Endothelial cell (in vitro differentiated cells): ENCODE data around the gene NNMT. TPM values are rescaled to one million over a fixed set of nuclear protein-coding genes. Genes with fewer than 3 reads are reported as not detected.

Experiments used
- DNase-seq: peaks from one replicate; pipeline ENCODE4 v3.0.0; 2021; ENCODE audit warnings: low spot score
- H3K27ac Mint-ChIP-seq: one replicate; pipeline ENCODE4 v1.8.0; 2021; ENCODE audit warnings: mixed read lengths, inconsistent platforms; ENCODE audit not compliant: unreplicated experiment
- H3K27me3 Mint-ChIP-seq: one replicate; pipeline ENCODE4 v1.8.0; 2021; ENCODE audit warnings: mild to moderate bottlenecking, moderate library complexity, mixed read lengths, inconsistent platforms; ENCODE audit not compliant: unreplicated experiment
- H3K36me3 Mint-ChIP-seq: one replicate; pipeline ENCODE4 v1.8.0; 2021; ENCODE audit warnings: mild to moderate bottlenecking, low read depth, mixed read lengths, inconsistent platforms; ENCODE audit not compliant: unreplicated experiment
- H3K4me1 Mint-ChIP-seq: one replicate; pipeline ENCODE4 v1.8.0; 2021; ENCODE audit warnings: mild to moderate bottlenecking, mixed read lengths, inconsistent platforms; ENCODE audit not compliant: unreplicated experiment
- H3K4me3 Mint-ChIP-seq: one replicate; pipeline ENCODE4 v1.8.0; 2021; ENCODE audit warnings: mild to moderate bottlenecking, mixed read lengths, inconsistent platforms; ENCODE audit not compliant: unreplicated experiment
- H3K9me3 Mint-ChIP-seq: one replicate; pipeline ENCODE4 v1.8.0; 2021; ENCODE audit warnings: mixed read lengths, inconsistent platforms; ENCODE audit not compliant: unreplicated experiment
- total RNA-seq: library from RNA; stranded (reverse); fragmentation: NEBNext Ultra II Directional; extraction: Animal tissue kit (Norgen Biotek cat#: 25700); gene quantifications from one replicate; pipeline ENCODE4 v1.2.1, GENCODE V29; 2021; ENCODE audit not compliant: unreplicated experiment
- TF ChIP-seq, protein P1 (sequence below): fragments of 200-600 bp; sonication (generic); IDR thresholded peaks from one replicate; pipeline ENCODE4 v1.5.0; 2021; ENCODE audit warnings: antibody characterized with exemption; ENCODE audit not compliant: unreplicated experiment

Gene NNMT
- total RNA-seq, 1 donor from 2014 or later = not detected

DNA sequence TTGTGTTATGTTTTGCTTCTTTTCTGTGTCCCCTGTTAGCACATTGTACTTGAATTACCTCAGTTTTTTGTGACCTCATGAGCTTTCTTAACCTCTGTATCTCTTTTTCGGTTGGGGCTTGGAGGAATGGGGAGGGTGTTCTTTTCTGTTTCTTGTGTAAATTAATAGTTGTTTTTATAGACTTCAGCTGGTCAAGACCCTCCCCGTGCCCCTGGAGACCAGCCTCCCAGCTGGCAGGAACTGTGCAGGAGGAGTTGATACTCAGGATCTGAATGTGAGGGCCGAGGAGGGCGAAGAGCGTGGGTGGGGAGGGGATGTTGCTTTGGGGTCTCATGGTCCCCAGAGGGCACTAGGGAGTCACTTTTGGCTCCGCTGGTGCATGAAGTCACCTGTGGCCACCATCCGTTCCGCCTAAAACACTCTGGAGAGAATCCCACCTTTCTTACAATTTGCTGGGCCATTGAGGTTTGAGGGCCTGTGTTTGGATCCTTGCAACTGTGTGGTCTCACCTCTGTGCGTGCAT lies 44.3 kb upstream of the NNMT start:
- Mint-ChIP-seq H3K4me3 (no peak overlapping the region), H3K9me3 (no peaks in the 10 kb centered on the region), H3K27me3 (peaks cover 1% of the 10 kb centered on the region), H3K4me1 (peaks cover 21% of the 10 kb centered on the region), H3K36me3 (no peaks in the 10 kb centered on the region), H3K27ac (no peak overlapping the region)
- no peak for DNase-seq
- TF ChIP-seq, protein P1, sequence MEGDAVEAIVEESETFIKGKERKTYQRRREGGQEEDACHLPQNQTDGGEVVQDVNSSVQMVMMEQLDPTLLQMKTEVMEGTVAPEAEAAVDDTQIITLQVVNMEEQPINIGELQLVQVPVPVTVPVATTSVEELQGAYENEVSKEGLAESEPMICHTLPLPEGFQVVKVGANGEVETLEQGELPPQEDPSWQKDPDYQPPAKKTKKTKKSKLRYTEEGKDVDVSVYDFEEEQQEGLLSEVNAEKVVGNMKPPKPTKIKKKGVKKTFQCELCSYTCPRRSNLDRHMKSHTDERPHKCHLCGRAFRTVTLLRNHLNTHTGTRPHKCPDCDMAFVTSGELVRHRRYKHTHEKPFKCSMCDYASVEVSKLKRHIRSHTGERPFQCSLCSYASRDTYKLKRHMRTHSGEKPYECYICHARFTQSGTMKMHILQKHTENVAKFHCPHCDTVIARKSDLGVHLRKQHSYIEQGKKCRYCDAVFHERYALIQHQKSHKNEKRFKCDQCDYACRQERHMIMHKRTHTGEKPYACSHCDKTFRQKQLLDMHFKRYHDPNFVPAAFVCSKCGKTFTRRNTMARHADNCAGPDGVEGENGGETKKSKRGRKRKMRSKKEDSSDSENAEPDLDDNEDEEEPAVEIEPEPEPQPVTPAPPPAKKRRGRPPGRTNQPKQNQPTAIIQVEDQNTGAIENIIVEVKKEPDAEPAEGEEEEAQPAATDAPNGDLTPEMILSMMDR = no peak

DNA sequence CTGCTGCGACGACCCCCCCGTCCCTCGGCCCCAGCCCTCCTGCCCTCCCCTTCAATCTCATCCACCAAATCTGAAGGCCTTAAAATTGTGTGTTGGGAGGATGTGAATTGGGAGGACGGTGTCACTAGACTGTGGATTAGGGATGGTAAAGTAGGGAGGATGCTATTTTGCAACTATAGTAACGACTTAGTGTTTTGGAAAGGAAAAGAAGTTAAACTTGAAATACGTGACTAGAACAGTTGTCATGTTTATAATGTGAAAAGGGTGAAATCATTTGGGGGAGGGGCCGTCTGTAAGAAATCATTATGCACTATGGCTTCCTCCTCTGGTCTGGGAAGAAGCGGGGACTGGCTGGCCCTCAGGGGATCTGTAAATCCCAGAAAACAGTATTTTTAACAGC lies 43.4 kb upstream of the NNMT start:
- Mint-ChIP-seq H3K4me3 (no peak overlapping the region), H3K27me3 (peaks cover 1% of the 10 kb centered on the region), H3K9me3 (no peaks in the 10 kb centered on the region), H3K36me3 (no peaks in the 10 kb centered on the region), H3K4me1 (peaks cover 21% of the 10 kb centered on the region), H3K27ac (no peak overlapping the region)
- no peak for DNase-seq
- TF ChIP-seq, protein P1 = no peak

DNA sequence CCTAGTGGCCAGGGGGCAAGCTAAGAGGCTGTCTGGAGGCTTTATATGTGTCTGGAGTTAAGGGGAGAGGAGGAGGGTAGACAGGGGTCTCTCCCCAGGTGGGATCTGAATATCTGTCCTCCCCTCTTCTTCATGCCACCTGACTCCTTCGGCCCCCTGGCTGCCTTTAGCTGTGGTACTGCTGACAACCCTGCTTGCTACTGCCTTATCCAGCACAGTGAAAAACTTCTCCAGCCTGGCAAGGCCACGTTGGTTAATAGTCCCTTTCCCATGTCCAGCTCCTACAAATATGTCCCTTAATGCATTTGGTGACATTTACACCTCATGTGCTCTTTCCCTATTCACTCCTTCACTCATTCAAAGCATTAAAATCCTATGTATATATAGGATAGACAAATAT lies 42.4 kb upstream of the NNMT start:
- Mint-ChIP-seq H3K27me3 (no peaks in the 10 kb centered on the region), H3K4me1 (peaks cover 21% of the 10 kb centered on the region)
- no peak for DNase-seq

DNA sequence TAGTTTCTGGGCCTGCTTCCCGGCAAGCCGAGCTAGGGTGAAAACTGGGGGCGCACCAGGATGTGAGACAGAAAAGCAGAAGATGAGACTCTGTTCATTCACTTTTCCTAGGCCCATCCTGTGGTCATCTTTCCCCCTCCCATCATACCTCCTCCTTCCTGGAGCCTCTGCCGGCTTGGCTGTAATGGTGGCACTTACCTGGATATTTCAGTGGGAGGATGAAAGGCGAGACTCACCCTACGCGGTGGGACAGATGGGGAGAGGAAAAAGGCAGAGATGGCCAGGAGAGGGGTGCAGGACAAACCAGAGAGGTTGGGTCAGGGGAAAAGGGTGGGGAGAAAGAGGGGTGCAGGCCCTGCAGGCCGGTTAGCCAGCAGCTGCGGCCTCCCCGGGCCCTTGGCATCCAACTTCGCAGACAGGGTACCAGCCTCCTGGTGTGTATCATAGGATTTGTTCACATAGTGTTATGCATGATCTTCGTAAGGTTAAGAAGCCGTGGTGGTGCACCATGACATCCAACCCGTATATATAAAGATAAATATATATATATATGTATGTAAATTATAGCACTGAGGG lies 41.5 kb upstream of the NNMT start:
- Mint-ChIP-seq H3K4me3 (no peak overlapping the region), H3K9me3 (no peaks in the 10 kb centered on the region), H3K36me3 (no peaks in the 10 kb centered on the region), H3K27me3 (no peaks in the 10 kb centered on the region), H3K4me1 (peaks cover 21% of the 10 kb centered on the region), H3K27ac (no peak overlapping the region)
- TF ChIP-seq, protein P1 = no peak
- no peak for DNase-seq

More for the DNA sequence above, 42.4 kb upstream of the NNMT start:
- Mint-ChIP-seq H3K4me3 (no peak overlapping the region), H3K27ac (no peak overlapping the region), H3K36me3 (no peaks in the 10 kb centered on the region), H3K9me3 (no peaks in the 10 kb centered on the region)
- TF ChIP-seq, protein P1 = no peak

DNA sequence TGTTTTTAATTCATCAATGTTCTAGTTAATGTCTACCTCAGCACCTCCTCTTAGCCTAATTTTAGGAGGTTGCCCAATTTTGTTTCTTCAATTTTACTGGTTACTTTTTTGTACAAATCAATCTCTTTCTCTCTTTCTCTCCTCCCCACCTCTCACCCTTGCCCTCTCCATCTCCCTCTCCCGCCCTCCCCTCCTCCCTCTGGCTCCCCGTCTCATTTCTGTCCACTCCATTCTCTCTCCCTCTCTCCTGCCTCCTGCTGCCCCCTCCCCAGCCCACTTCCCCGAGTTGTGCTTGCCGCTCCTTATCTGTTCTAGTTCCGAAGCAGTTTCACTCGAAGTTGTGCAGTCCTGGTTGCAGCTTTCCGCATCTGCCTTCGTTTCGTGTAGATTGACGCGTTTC lies 40.9 kb upstream of the NNMT start:
- Mint-ChIP-seq H3K36me3 (no peaks in the 10 kb centered on the region), H3K27me3 (no peaks in the 10 kb centered on the region), H3K4me3 (no peak overlapping the region), H3K4me1 (peaks cover 21% of the 10 kb centered on the region), H3K27ac (no peak overlapping the region), H3K9me3 (no peaks in the 10 kb centered on the region)
- TF ChIP-seq, protein P1 = no peak
- DNase-seq = no peak
